Mammary epithelial cell (primary cell): Measurements from ENCODE around the gene LRMDA.

Experiments
- EZH2 ChIP-seq: IDR thresholded peaks from 2 replicates; pipeline ENCODE4 v1.6.1; 2012; ENCODE audit warnings: low read length, inconsistent platforms, borderline replicate concordance
- TF ChIP-seq, protein P1 (sequence below), 2 donors: IDR thresholded peaks in 1 of 2; conservative IDR thresholded peaks in 1 of 2; 2 replicates each; pipeline ENCODE4 v1.5.1; 2011 to 2012; ENCODE audit warnings: inconsistent platforms in 2 of 2, low read length in 2 of 2, mild to moderate bottlenecking in 2 of 2, control low read depth in 1 of 2, low read depth in 1 of 2; ENCODE audit not compliant: insufficient read depth in 1 of 2; ENCODE audit errors: extremely low read depth in 1 of 2

DNA sequence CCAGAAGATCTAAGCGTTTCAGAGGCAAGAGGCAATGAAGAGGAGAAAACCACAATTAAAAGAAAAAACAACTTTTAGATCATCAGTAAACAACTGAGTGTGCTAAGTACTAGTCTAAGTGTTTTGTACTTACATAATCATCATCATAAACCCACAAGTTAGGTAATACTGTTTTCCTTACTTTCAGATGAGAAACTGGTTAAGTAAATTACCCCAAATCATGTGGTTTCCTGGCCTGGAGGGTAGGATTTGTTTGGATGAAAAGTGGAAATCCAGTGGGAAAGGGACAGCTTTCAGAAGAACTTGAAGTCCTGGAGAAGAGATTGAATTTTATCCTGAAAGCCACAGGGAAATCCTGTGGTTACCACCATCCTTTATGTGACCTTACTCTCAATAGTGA lies 463.3 kb downstream of the LRMDA start:
- TF ChIP-seq, protein P1, sequence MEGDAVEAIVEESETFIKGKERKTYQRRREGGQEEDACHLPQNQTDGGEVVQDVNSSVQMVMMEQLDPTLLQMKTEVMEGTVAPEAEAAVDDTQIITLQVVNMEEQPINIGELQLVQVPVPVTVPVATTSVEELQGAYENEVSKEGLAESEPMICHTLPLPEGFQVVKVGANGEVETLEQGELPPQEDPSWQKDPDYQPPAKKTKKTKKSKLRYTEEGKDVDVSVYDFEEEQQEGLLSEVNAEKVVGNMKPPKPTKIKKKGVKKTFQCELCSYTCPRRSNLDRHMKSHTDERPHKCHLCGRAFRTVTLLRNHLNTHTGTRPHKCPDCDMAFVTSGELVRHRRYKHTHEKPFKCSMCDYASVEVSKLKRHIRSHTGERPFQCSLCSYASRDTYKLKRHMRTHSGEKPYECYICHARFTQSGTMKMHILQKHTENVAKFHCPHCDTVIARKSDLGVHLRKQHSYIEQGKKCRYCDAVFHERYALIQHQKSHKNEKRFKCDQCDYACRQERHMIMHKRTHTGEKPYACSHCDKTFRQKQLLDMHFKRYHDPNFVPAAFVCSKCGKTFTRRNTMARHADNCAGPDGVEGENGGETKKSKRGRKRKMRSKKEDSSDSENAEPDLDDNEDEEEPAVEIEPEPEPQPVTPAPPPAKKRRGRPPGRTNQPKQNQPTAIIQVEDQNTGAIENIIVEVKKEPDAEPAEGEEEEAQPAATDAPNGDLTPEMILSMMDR (conservative IDR thresholded peaks at IDR 0.05 in 1 of 2, IDR thresholded peaks at IDR 0.05 in 1 of 2; ENCODE audit: extremely low read depth in 1 of 2, insufficient read depth in 1 of 2, low read depth in 1 of 2, low read length in 2 of 2) = no peak
- TF ChIP-seq EZH2 = no peak
